Measurements from ENCODE around the gene RGS6. TPM values are rescaled to one million over a fixed set of nuclear protein-coding genes. Genes with fewer than 3 reads are reported as not detected.

RGS6 gene
- total RNA-seq, 6 donors from 2014 or later: 0.83 to 12.9 (median 2.2) TPM; not detected in 1

GRCh38 chr14:72155379-72155993 lies 223.3 kb downstream of the RGS6 start:
- no peaks in the 10 kb centered on the region for H3K27me3 ChIP-seq
- DNase-seq (no peak), ATAC-seq (ENCODE audit: low FRiP score in 2 of 2) (no peak)
- H3K9me3 ChIP-seq: peaks cover 0 to 10% (median 0%) of the 10 kb centered on the region in 4 donors
- no peak for TF ChIP-seq POLR2AphosphoS5 (IDR thresholded peaks at IDR 0.05)
- TF ChIP-seq CTCF (IDR thresholded peaks at IDR 0.05): no peak
- no peak for TF ChIP-seq POLR2A (IDR thresholded peaks at IDR 0.05)
- no peak for TF ChIP-seq EP300 (IDR thresholded peaks at IDR 0.05)
- H3K36me3 ChIP-seq: no peaks in the 10 kb centered on the region
- no peak overlapping the region for H3K27ac ChIP-seq
- H3K4me3 ChIP-seq: no peak overlapping the region
- 68 to 76% methylated on average over 3 of the region's 3 CpGs for WGBS, 2 donors
- no peaks in the 10 kb centered on the region for H3K4me1 ChIP-seq

GRCh38 chr14:72164420-72165228 lies 232.4 kb downstream of the RGS6 start:
- Histone ChIP-seq H3K36me3 (no peaks in the 10 kb centered on the region), H3K4me3 (no peak overlapping the region), H3K27ac (no peak overlapping the region), H3K9me3 (no peaks in the 10 kb centered on the region), H3K4me1 (no peaks in the 10 kb centered on the region), H3K27me3 (no peaks in the 10 kb centered on the region)
- ATAC-seq (ENCODE audit: low FRiP score in 2 of 2) (no peak), DNase-seq (no peak)
- no peak for TF ChIP-seq POLR2AphosphoS5 (IDR thresholded peaks at IDR 0.05)
- TF ChIP-seq CTCF (IDR thresholded peaks at IDR 0.05): no peak
- no peak for TF ChIP-seq POLR2A (IDR thresholded peaks at IDR 0.05)
- TF ChIP-seq EP300 (IDR thresholded peaks at IDR 0.05): no peak
- 63 to 64% methylated on average over 9 of the region's 9 CpGs for WGBS, 2 donors

GRCh38 chr14:72165229-72165698 lies 233.0 kb downstream of the RGS6 start:
- TF ChIP-seq POLR2AphosphoS5 (IDR thresholded peaks at IDR 0.05) (no peak), CTCF (IDR thresholded peaks at IDR 0.05) (no peak), EP300 (IDR thresholded peaks at IDR 0.05) (no peak), POLR2A (IDR thresholded peaks at IDR 0.05) (no peak)
- H3K27me3 ChIP-seq: no peaks in the 10 kb centered on the region
- no peaks in the 10 kb centered on the region for H3K4me1 ChIP-seq
- ATAC-seq (ENCODE audit: low FRiP score in 2 of 2): no peak
- no peak for DNase-seq
- WGBS, 2 donors: 76 to 84% methylated on average over 8 of the region's 8 CpGs
- no peak overlapping the region for H3K4me3 ChIP-seq
- no peaks in the 10 kb centered on the region for H3K36me3 ChIP-seq
- H3K9me3 ChIP-seq: no peaks in the 10 kb centered on the region
- no peak overlapping the region for H3K27ac ChIP-seq

- no peaks in the 10 kb centered on the region for H3K4me1 ChIP-seq
- H3K36me3 ChIP-seq: no peaks in the 10 kb centered on the region
- ATAC-seq (ENCODE audit: low FRiP score in 2 of 2): no peak
- TF ChIP-seq POLR2A (IDR thresholded peaks at IDR 0.05) (no peak), CTCF (IDR thresholded peaks at IDR 0.05) (no peak)
- no peak overlapping the region for H3K27ac ChIP-seq
- DNase-seq: no peak
- H3K4me3 ChIP-seq: no peak overlapping the region
- H3K9me3 ChIP-seq: no peaks in the 10 kb centered on the region
- 83 to 84% methylated on average over 3 of the region's 3 CpGs for WGBS, 2 donors
- no peaks in the 10 kb centered on the region for H3K27me3 ChIP-seq
Observed at GRCh38 chr14:72169521-72169920, 237.3 kb downstream of the RGS6 start.
